Measurements from ENCODE around the gene XPC. TPM values are rescaled to one million over a fixed set of nuclear protein-coding genes. Genes with fewer than 3 reads are reported as not detected.

XPC gene
- total RNA-seq, 1 donor = 52.1 TPM

DNA sequence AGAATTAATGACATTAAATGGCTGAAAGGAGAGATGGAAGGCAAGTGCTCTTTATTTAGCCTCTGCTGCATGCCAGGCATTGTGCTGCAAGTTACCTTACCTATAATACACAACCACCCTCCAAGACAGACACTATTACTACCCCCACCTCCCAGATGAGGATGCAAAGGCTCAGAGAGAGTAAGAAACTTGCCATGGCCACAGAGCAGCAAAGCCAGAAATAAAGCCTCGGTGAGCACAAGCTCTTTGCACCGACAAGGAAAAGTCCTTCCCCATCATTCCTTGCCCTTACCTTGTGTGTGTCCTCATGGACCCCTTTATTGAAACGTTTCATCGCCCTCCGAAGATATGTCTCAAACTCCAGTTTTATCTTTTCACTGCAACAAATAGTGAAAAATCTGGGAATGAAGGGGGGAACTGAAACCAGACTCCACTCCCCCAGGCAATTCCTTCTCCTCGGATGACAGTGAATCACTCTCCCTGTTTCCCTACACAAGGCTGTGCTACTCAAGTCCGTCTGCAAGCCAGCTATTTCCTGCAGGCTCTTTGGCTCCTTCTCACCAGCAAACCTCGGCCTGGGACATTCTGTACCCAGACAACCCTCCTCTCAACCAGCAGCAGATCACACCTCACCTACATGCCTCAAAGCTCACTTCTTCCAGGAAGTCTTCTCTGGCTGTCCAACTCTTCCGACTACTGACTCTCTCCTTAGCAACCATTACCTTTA lies 11.4 kb downstream of the XPC start:
- no peak overlapping the region for H2AFZ ChIP-seq (ENCODE audit: low read length)
- peaks cover 16% of the 10 kb centered on the region for H3K4me1 ChIP-seq (ENCODE audit: insufficient read depth, low read length)
- peaks cover 94% of the 10 kb centered on the region for H3K36me3 ChIP-seq (ENCODE audit: insufficient read depth, low read length)
- H3K4me3 ChIP-seq (ENCODE audit: insufficient read depth, low read length) = no peak overlapping the region
- no peaks in the 10 kb centered on the region for H3K27me3 ChIP-seq (ENCODE audit: insufficient read depth, low read length)
- DNase-seq (ENCODE audit: insufficient read length, low spot score, missing footprints) = no peak
- peaks cover 7% of the 10 kb centered on the region for H4K20me1 ChIP-seq (ENCODE audit: insufficient read depth, low read length)
- H3K27ac ChIP-seq (ENCODE audit: low read depth, low read length) = no peak overlapping the region
- peaks cover under 1% of the 10 kb centered on the region for H3K9me3 ChIP-seq (ENCODE audit: low read depth, low read length)
- H3K79me2 ChIP-seq (ENCODE audit: insufficient read depth, low read length) = no peaks in the 10 kb centered on the region
- H3K4me2 ChIP-seq (ENCODE audit: insufficient read depth, low read length) = no peak overlapping the region
- TF ChIP-seq CTCF (IDR thresholded peaks at IDR 0.05; ENCODE audit: extremely low read depth, low read depth, low read length) = no peak

DNA sequence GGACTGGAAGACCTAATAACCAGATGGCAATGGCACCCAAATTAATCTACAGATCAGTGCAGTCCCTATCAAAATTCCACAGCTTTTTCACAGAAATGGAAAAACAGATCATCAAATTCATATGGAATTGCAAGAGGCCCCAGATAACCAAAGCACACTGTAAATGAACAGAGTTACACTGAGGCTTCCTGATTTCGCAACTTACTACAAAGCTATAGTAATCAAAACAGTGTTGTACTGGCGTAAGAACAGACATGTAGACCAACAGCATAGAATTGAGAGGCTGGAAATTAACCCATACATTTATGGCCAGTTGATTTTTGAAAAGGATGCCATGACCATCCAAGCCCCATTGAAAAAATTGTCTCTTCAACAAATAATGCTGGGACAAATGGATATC lies 16.2 kb downstream of the XPC start:
- Histone ChIP-seq H3K4me1 (ENCODE audit: insufficient read depth, low read length) (no peaks in the 10 kb centered on the region), H4K20me1 (ENCODE audit: insufficient read depth, low read length) (peaks cover 3% of the 10 kb centered on the region), H3K36me3 (ENCODE audit: insufficient read depth, low read length) (peaks cover 94% of the 10 kb centered on the region), H3K27me3 (ENCODE audit: insufficient read depth, low read length) (no peaks in the 10 kb centered on the region), H3K9me3 (ENCODE audit: low read depth, low read length) (peaks cover 6% of the 10 kb centered on the region), H3K79me2 (ENCODE audit: insufficient read depth, low read length) (no peaks in the 10 kb centered on the region), H3K4me3 (ENCODE audit: insufficient read depth, low read length) (no peak overlapping the region), H3K27ac (ENCODE audit: low read depth, low read length) (no peak overlapping the region), H3K4me2 (ENCODE audit: insufficient read depth, low read length) (no peak overlapping the region), H2AFZ (ENCODE audit: low read length) (no peak overlapping the region)
- DNase-seq (ENCODE audit: insufficient read length, low spot score, missing footprints) = no peak
- TF ChIP-seq CTCF (IDR thresholded peaks at IDR 0.05; ENCODE audit: extremely low read depth, low read depth, low read length) = no peak

GRCh38 chr3:14161282-14161681 lies 17.1 kb downstream of the XPC start:
- DNase-seq (ENCODE audit: insufficient read length, low spot score, missing footprints) = no peak
- H3K4me1 ChIP-seq (ENCODE audit: insufficient read depth, low read length) = no peaks in the 10 kb centered on the region
- no peak for TF ChIP-seq CTCF (IDR thresholded peaks at IDR 0.05; ENCODE audit: extremely low read depth, low read depth, low read length)
- H3K4me3 ChIP-seq (ENCODE audit: insufficient read depth, low read length) = no peak overlapping the region
- no peaks in the 10 kb centered on the region for H3K27me3 ChIP-seq (ENCODE audit: insufficient read depth, low read length)
- peaks cover 95% of the 10 kb centered on the region for H3K36me3 ChIP-seq (ENCODE audit: insufficient read depth, low read length)
- H4K20me1 ChIP-seq (ENCODE audit: insufficient read depth, low read length) = peaks cover 3% of the 10 kb centered on the region
- H3K27ac ChIP-seq (ENCODE audit: low read depth, low read length) = no peak overlapping the region
- H3K79me2 ChIP-seq (ENCODE audit: insufficient read depth, low read length) = no peaks in the 10 kb centered on the region
- H3K9me3 ChIP-seq (ENCODE audit: low read depth, low read length) = peaks cover 6% of the 10 kb centered on the region
- no peak overlapping the region for H3K4me2 ChIP-seq (ENCODE audit: insufficient read depth, low read length)
- no peak overlapping the region for H2AFZ ChIP-seq (ENCODE audit: low read length)

GRCh38 chr3:14159426-14159825 lies 19.0 kb downstream of the XPC start:
- Histone ChIP-seq H4K20me1 (ENCODE audit: insufficient read depth, low read length) (peaks cover 3% of the 10 kb centered on the region), H3K4me3 (ENCODE audit: insufficient read depth, low read length) (no peak overlapping the region), H2AFZ (ENCODE audit: low read length) (no peak overlapping the region), H3K27me3 (ENCODE audit: insufficient read depth, low read length) (no peaks in the 10 kb centered on the region), H3K4me1 (ENCODE audit: insufficient read depth, low read length) (no peaks in the 10 kb centered on the region), H3K79me2 (ENCODE audit: insufficient read depth, low read length) (no peaks in the 10 kb centered on the region), H3K27ac (ENCODE audit: low read depth, low read length) (no peak overlapping the region), H3K36me3 (ENCODE audit: insufficient read depth, low read length) (peaks cover 87% of the 10 kb centered on the region), H3K4me2 (ENCODE audit: insufficient read depth, low read length) (no peak overlapping the region), H3K9me3 (ENCODE audit: low read depth, low read length) (peaks cover 6% of the 10 kb centered on the region)
- DNase-seq (ENCODE audit: insufficient read length, low spot score, missing footprints) = no peak
- TF ChIP-seq CTCF (IDR thresholded peaks at IDR 0.05; ENCODE audit: extremely low read depth, low read depth, low read length) = no peak

Measured in osteoblast (primary cell).